GM19324 (cell line): ENCODE data around the gene GRIP2.

Source experiments
- ATAC-seq: cut with Tn5 transposase; IDR thresholded peaks from one replicate; pipeline ENCODE4 v1.9.1; 2021; ENCODE audit warnings: mild to moderate bottlenecking, moderate library complexity; ENCODE audit not compliant: unreplicated experiment, low FRiP score

GRIP2 gene

DNA sequence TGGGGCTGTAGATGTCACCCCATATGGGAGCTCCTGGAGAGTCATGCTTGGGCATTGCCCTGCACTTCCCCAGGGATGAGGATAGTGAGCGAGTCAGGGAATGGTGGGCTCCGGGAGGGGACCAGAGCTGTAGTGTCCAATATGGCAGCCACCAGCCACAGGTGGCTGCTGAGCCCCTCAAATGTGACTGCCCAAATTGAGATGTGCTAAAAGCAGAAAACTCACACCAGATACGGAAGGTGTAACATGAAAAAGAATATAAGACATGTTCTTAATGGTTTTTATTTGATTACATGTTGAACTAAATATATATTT lies 31.7 kb downstream of the GRIP2 start:
- ATAC-seq = no peak

DNA sequence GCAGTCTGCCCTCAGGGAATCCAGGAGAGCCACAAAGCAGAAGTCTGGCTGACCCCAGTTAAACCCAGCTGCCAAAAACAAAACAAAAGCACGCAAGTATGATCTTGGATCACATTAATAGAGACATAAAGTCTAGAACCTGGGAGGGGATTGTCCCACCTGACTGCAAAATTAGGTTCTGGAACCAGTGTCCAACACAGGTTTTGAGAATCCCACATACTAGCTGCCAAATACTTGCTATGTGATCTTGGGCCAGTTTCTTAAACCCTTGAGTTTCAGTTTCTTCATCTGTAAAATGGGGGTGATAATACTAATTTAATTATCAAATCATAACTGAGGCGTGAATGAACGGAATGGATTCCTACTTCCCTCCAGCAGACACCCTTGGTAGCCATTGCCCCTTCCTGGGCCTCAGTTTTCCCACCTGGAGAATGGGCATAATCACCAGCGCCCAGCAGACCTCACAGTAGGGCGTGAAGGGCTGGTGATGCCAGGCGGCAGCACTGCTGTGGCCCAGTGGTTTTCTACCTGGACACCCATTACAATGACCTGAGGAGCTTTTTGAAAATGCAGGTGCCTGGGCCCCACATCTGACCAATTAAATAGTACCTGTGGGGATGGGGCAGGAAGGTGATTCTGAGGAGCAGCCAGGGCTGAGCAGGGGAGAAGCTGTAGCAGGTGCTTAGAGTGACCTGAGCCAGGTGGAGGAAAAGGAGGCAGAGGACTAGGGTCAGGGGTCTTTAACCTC lies 32.2 kb downstream of the GRIP2 start:
- no peak for ATAC-seq

DNA sequence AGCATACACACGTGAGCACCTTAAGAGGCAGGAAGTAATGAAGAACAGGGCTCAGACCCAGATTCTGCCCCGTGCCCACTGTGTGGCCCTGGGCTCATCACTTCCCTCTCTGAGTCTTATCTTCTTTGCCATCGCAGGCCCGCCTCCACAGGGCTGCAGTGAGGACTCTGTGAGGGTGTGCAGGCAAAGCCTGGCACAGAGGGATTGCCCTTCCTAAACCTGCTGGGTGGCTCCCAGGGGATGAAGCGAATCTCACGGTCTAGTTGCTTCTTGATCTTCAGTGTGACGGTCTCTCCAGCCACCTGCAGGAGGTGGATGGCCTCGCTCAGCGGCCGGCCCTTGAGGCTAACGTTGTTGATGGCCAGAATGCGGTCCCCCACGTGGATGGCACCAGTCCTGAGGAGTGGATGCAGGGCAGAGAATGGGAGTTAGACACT lies 32.8 kb downstream of the GRIP2 start:
- no peak for ATAC-seq

DNA sequence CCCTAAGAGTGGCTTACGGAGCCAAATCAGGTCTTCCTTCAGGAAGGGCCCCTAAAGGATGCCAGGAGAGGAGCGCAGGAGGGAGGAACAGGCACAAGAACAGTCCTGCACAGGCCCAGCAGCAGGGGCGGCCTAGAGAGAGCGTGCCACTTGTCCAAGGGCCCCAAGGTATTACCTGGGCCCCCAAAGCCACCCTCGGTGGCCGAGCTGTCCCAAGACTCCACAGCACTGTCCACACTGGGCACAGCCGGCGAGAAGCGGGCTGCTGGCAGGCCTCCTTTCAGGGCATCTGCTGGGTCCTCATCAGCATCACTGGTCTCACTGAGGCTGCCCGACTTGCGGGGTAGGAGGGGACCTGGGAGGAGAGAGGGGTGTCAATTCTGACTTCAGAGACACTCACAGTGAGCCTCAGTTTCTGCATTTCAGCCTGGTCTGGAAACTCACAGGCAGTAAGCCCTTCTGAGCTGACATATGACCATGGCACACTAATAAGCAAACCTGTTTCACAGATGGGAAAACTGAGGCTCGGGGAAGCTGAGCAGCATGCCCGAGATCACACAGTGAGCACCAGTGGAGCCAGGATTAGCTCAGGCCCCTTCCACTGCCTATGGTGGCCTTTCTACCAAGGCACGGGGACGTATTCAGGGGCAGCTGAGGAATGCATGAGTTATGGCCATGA lies 33.4 kb downstream of the GRIP2 start:
- ATAC-seq = no peak

DNA sequence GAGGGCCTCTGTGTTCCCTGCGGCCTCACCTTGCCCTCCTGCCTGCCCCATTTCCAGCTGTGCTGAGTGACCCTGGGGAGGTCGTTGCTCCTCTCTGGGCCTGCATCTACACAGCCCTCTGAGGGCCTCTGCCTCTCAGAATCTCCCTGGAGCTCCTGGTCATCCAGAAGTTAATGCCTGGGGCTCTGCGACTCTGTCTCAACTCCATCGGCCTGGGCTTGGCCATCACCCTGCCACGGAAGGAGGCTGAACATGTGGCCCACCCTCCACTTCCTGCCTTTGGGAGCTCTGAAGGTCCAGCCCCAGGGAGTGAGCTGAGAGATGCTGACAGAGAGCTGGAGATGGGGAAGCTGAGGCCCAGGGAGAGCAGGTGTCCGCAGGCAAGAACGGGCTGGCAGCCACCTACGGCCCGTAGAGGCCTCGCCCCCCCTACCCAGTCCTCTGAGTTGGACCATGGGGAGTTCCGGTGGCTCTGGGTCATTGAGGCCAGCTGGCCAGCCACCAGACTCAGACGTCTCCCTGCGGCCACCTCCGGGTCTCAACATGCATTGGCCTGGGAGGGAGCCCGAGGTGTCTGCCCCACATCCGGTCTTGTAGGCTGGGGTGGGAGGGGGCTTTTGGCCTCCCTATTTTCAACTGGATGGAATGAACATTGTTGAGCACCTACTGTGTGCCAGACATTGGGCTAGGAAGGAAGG lies 34.2 kb downstream of the GRIP2 start:
- no peak for ATAC-seq

DNA sequence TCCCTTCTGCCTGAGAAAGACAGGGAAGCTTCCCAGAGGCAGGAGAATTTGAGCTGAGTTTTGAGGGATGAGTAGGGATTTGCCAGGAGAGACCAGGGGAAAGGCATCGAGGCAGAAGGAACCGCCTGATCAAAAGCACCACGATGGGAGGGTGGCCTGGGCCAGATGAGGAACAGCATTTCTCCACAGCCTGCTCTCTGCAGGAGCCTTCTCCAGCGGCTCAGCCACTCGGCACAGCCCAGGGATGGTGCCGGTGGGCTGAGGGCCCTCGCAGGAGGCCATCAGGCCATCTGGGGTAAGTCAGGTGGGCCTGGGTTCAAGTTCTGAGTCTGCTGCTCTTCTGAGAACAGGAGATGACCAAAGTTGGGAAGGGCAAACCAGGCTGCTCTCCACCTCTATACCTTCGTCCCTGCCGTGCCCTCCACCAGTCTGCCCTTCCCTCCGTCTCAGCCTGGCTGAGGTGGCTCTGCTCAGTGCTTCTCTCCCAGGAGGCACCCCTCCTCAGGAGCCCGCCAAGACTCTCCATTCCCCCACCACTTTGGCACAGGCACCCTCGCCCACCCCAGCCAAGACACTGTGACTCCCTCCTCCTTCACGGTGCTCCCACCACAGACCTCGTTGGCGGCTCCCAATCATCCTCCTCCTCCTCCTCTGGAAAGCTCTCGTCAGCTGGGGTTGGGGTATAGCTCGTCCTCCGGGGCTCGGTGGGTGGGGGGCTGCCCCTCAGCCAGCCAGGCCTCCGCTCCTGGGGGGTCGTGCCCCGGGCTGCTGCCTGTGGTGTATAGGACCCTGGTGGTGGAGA lies 34.9 kb downstream of the GRIP2 start:
- ATAC-seq = no peak

DNA sequence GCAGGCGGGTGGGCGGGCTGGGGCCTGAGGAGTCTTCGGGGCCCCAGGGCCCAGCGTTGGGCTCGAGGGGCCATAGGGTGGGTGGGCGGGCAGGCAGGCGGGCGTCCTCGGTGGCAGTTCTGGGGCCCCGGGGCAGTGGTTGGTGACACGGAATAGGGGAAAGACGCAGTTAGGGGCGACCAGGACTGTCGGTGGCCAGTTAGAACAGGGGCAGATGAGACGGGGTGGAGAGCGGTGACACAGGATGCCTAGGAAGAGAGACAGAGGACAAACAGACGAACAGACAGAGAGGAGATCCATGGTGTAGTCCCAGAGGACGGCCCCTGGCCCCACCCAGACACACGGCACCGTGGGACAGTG lies 36.5 kb downstream of the GRIP2 start:
- no peak for ATAC-seq

DNA sequence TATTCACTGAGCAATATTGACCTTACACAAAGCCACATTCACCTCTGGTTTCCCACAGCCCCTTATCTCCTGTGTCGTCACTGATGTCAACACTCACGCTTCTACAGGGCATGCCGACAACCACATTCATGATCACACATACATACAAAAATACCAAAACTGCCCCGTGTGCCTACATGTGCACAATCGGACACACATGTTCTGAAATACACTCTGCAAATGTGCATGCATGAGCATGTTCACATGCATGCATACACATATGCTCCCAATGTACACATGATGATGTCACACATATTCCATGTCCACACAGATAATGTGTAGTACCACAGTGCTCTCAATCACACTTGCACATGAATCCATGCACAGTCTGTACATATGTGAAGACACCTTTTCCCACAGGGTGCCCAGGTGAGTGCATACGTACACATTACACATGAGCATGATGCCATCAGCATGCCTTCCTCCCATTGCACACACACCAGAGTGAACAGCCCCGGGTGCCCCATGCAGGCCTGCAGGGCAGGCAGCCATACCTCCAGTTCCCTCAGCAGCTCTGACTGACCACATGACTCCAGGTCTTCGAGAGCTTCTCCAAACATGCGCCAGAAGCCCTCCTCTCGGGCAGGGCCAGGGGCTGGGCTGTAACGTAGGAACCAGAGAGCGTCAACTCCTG lies 37.0 kb downstream of the GRIP2 start:
- ATAC-seq = no peak

DNA sequence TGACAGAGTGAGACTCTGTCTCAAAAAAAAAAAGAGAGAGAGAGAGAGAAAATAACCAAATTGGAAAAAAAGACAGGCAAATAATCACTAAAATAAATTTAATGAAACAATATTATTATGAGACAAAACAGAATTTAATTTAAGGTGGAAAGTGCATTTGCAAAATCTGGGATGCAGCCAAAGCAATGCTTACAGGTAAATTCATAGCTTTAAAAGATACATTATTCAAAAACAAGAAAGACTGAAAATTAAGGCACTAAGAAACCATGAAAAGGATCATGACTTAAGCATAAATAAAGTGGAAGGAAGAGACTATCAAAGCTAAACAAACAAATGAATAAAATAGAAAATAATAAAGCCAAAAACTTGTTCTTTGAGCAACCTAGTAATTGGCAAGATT lies 37.7 kb downstream of the GRIP2 start:
- no peak for ATAC-seq

DNA sequence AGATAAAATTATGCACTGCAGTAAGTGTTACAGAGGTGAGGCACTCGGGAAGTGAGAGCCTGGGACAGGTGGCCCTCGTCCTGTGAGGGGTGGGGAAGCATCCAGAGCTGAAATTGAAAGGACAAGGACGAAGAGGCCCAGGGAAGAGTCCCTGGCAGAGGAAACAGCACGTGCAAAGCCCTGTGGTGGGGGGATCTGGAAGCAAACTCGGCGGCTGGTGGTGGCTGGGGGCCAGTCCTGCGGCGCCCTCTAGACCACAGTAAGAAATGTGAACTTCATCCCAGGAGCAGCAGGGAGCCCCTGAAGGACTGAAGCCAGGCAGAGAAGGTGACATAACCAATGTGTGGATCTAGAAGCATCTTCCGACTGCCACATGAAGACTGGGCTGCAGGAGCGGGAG lies 42.8 kb downstream of the GRIP2 start:
- no peak for ATAC-seq

DNA sequence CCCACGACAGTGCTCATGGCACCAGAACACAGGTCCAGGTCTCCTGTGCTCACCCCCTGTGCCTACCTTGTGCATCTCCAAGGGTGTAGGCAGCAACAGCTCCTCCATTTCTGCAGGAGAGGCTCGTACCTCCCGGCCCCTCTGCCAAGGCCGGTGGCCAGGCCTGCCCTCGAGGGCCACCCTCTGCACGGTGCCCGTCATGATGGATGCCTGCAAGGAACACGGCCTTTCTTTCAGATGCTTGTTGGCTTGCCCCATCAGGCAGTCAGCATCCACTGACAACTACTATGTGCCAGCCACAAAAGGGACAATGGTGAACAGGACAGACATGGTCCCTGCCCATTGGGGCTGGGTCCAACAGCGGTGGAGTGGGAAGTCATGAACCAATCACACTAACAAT lies 43.8 kb downstream of the GRIP2 start:
- no peak for ATAC-seq

DNA sequence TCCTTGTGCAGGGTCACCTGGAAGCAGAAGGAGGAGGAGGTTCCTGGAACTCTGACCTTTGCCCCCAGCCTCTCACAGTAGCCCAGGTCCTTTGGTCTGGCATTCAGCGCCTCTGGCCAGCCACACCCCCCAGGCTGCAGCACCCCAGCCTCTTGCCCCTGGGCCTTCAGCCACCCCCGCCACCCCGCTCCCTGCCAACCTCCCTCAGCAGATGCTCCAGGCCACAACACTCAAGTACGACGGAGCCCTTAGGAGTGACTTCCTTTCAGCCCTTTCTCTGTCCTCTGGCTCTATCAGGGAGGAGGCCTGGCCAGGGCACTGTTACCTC lies 45.2 kb downstream of the GRIP2 start:
- ATAC-seq = no peak

DNA sequence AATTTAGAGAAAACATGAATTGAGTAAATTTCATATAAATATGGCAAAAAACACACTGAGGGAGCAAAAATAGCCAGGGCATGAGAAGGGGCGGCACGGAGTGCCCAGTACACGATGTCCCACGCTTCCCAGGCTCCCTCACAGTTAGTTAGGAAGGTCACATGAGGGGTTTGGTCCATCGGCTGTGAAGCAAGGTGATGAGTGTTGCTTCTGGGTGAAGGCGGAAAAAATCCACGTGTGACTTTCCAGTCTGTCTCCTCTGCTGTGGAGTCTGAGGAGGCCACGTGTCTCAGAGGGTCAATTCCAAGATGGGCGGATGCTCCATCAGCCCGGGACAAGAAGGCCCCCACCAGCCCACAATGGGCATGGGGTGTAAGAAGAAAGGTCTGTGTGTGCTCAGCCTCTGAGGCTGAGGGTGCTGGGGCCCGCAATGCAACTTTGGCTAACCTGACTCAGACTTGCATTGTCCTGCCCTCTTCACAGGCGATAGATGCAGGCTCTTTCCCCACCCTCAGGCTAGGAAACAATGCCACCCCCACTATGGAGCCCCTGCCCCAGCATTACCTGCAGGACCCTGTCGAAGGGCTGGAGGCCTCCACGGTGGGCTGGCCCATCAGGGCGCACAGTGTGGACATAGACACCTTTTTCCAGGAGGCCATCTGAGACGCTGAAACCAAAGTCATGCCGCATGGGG lies 45.7 kb downstream of the GRIP2 start:
- no peak for ATAC-seq

DNA sequence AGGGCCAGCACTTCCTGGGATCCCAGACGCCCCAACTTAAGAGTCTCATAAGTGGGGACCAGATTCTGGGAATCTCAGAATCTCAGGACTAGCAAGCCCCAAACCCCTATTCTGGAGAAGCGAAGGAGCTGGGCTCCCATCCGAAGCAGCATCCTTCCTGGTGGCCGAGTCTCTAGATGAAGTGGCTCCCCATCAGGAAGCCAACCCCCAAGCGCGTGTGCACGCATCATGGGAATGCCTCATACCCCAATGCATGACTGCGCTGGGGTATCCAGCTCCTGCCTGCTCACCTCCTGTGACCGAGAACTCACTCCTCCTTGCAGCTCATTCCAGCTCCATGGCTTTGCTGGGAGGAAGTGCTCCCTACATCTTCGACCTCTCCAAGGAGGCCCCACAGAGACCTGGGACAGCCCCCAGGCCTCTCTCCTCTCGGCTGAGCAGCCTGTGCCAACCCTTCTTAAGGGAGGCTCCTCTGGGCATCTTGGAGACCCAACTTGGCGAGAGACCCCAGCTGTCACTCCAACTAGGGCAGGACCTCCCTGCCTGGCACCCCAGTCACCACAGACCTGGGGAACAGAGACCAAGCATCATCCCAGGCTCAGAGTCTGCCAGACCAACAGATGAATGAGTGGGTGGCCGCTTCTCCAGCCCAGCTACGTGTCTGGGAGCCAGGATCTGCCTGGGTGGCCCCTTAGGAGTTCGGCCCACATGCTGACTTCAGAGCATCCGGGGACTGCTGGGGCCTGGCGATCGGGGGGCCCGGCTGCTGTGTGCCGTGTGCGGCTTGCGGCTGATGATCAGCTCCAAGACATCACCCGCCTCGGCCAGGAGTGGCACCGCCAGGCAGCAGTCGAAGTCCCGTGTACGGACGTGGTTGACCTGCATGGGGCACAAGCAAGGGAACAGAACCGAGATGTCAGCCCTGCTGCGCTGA lies 46.9 kb downstream of the GRIP2 start:
- no peak for ATAC-seq

DNA sequence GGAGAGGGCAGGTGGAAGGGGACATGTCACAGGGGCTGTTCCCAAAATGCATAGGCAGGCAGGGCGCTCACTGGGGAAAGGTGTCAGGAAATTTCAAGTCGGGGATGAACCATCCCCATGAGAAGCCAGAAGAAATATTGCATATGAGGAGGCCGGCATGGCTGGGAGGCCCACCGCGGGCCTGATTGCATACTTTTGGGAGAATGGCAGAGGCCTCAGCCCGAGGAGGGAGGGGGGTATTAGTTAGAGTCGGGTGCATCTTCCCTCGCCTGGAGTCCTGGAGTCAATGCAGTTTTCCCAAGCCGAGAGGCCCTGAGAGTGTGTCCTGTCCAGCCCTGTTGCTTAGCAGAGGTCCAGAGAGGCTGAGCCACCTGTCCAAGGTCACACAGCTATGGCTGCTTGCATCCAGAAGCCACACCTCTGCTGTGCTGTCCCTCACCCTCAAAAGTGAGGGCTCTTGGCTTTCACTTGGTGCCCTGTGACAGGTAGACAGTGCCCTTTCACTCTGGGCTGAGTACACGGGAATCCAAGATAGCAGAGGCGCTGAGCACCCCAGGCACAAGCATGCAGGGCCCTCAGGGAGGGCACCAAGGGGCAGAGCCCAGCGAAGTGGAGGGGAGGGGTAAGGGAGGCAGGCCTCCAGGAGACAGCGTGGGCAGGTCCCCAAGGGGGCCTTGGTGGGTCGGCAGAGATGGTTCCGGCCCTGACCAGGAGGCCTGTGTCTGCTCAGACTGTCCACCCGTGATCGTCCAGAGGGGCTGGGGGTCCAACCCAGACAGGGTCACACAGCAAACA lies 48.5 kb downstream of the GRIP2 start:
- no peak for ATAC-seq

DNA sequence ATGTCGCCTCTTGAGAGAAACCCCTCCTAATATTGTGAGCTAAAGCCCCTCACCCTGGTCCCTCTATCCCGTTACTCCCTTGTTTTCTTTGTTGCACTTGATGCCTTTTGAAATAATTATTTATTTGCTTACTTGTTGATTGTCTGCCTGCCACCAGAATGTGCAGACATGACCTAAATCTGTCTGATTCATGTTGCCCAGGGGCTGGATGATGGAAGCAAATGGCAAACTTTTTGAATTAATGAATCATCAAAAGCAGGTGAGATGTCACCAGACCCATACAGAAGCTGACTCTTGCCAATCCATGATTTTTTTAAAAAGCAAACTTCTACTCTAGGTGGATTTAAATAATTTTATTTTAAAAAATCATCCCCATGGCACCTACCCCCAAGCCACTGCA lies 49.3 kb downstream of the GRIP2 start:
- ATAC-seq = no peak

DNA sequence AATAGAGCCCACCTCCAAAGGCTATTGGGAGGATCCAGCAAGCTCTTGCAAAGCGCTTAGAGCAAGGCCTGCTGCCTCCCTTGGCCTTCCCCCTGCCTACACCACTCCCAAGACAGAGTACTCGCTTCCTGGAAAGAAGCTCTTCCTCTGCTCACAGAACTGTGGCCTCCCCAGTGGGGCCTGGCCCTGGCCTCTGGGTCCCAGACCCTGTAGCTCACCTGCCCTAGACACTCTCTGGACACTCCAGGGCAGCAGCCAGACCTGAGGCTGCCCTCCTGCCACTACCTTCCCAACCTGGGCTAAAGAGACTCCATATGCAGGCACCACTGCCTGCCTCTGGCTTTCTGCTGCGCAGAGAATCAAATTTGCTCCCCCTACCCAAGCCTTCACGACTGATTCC lies 49.9 kb downstream of the GRIP2 start:
- no peak for ATAC-seq

DNA sequence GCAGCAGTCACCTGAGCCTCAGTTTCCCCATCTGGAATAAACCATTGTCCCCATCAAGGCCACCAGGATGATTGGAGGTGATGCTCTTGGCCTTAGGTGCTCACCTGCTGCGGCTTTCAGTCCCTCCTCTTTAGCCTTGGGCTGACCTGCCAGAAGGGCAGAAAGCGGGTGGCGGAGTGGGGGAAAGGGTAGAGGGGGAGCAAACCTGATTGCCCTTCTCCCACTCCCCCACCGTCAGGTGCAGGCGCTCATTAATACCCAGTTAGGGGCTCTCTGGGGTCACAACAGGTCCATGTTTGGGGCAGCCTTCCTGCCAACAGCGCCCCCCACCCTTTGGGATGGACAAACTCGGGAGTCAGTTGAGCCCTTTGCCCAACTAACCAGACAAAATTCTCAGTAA lies 50.5 kb downstream of the GRIP2 start:
- no peak for ATAC-seq
